Measurements from ENCODE around the gene SPNS2. TPM values are rescaled to one million over a fixed set of nuclear protein-coding genes. Genes with fewer than 3 reads are reported as not detected.

The SPNS2 gene
- total and polyA plus RNA-seq, 2 of the 8 experiments (the other 6 are each of a cell fraction or from before 2014, with no cell fraction given), result 1.2 to 1.5 TPM

DNA sequence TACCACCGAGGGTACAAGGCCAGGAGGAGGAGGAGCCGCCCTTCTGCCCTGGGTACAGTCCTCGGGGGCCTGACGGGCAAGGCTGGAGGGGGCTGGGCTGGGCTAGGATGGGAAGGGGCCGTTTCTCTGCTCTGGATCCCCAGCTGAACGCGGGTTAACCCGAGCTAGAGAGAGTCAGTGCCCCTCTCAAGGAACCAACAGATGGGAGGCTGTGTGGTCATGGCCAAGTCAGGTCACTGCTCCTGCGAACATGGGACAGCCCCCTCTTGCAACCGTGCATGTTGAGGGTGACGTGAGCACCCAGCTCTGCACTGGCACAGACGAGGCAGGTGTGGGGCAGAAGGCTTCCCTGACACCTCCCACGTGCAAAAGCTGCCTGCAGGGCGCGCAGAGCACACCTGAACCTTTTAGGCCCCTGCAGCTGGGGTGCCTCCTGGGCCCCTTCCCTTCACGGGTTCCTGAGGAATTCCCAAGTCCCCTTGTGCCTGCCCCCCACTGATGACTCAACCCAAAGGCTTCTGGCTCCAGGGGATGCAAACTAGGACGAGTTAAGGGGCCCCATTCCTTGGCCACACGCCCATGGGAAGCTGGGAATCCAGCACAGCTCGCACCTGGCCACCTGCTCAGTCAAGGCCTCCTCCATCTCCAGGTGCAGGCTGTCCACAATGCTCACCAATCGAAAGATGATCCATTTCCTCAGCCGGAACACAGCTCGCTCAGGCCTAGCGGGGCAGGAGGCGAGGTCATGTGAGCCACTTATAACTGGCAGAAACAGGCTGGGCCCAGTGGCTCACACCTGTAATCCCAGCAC is 50.2 kb downstream of the SPNS2 start:
- H3K9ac ChIP-seq (replicated peaks in 1 of 4; ENCODE audit: extremely low read depth in 1 of 4, low read depth in 3 of 4, low read length in 3 of 4), result no peak overlapping the region
- peaks cover 0 to 9% of the 10 kb centered on the region in 2 experiments; a peak in 2 of 4 replicates for H3K79me2 ChIP-seq (ENCODE audit: control insufficient read depth in 1 of 2, insufficient read depth in 2 of 2, low read length in 2 of 2)
- no peak overlapping the region for H2BK12ac ChIP-seq (ENCODE audit: low read depth, low read length)
- CTCF ChIA-PET (ENCODE audit: partially characterized antibody), result interaction anchor here (0.7 to 1.9 kb wide), 5 partner anchors 11 to 319 kb away, joined by 3 to 7 read pairs (median 4); no protein-coding TSS in a partner anchor
- no peak overlapping the region for H3K23ac ChIP-seq (ENCODE audit: insufficient read length)
- H3K14ac ChIP-seq (ENCODE audit: insufficient read length), result no peak overlapping the region
- H3K4me2 ChIP-seq (ENCODE audit: insufficient read depth in 1 of 2, low read depth in 2 of 2, low read length in 2 of 2), result no peak overlapping the region
- H2BK120ac ChIP-seq (replicated peaks; ENCODE audit: low read depth, low read length), result no peak overlapping the region
- FAIRE-seq (no peak), DNase-seq (ENCODE audit: low read depth in 1 of 2, low spot score in 2 of 2) (no peak)
- H3K27ac ChIP-seq (ENCODE audit: low read depth, low read length), result no peak overlapping the region
- H2AFZ ChIP-seq (ENCODE audit: low read length), result no peak overlapping the region
- no peaks in the 10 kb centered on the region; the same call in 1 of the 2 replicates for H3K23me2 ChIP-seq (ENCODE audit: low read depth, low read length)
- peaks cover 0 to 3% (median under 1%) of the 10 kb centered on the region in 4 experiments; a peak in 3 of 7 replicates for H3K4me1 ChIP-seq (replicated peaks in 1 of 4; ENCODE audit: control insufficient read depth in 3 of 4, insufficient read depth in 4 of 4, low read length in 3 of 4)
- peaks cover 9 to 22% of the 10 kb centered on the region in 2 experiments for H4K20me1 ChIP-seq (replicated peaks in 1 of 2; ENCODE audit: control insufficient read depth in 1 of 2, insufficient read depth in 2 of 2, low read length in 2 of 2)
- H4K91ac ChIP-seq (replicated peaks; ENCODE audit: insufficient read length, low read length), result no peak overlapping the region
- WGBS, 2 experiments (ENCODE audit: extremely low coverage in 1 of 2, insufficient coverage in 1 of 2, insufficient read length in 1 of 2, insufficient replicate concordance in 2 of 2, low coverage in 1 of 2, low lambda C conversion rate in 2 of 2, missing lambda C conversion rate in 1 of 2), result 91% methylated on average over 22 of the region's 24 CpGs; no CpG with 5 or more reads in 1 of the 2 experiments
- H3K36me3 ChIP-seq (ENCODE audit: control insufficient read depth in 2 of 4, insufficient read depth in 4 of 4, low read length in 3 of 4), result peaks cover 56 to 86% (median 76%) of the 10 kb centered on the region in 4 experiments
- H2AK5ac ChIP-seq (ENCODE audit: low read depth, low read length), result no peak overlapping the region
- H2BK20ac ChIP-seq (ENCODE audit: low read length), result no peak overlapping the region
- POLR2A ChIA-PET (ENCODE audit: partially characterized antibody), result interaction anchor here (0.6 to 32.8 kb wide), 4 partner anchors 8 to 191 kb away, joined by 3 to 546 read pairs (median 4); no protein-coding TSS in a partner anchor
- 0 out of 2 replicates have a peak overlapping the region, but pooled peaks have one; percentile 71 for H4K8ac ChIP-seq (ENCODE audit: extremely low read depth, insufficient read depth, low read length)
- H3K4ac ChIP-seq (replicated peaks; ENCODE audit: insufficient read length, low read depth, low read length), result no peak overlapping the region
- no peak overlapping the region for H3K18ac ChIP-seq (ENCODE audit: extremely low read depth, low read length)
- H3K56ac ChIP-seq (replicated peaks; ENCODE audit: insufficient read length, low read depth, low read length), result no peak overlapping the region
- no peak overlapping the region for H2BK15ac ChIP-seq (ENCODE audit: low read length)
- H2BK5ac ChIP-seq (ENCODE audit: low read depth, low read length), result no peak overlapping the region; the same call in 1 of the 2 replicates
- no peaks in the 10 kb centered on the region for H3K27me3 ChIP-seq (replicated peaks in 1 of 4; ENCODE audit: control insufficient read depth in 3 of 4, extremely low read depth in 1 of 4, insufficient read depth in 3 of 4, low read length in 3 of 4)
- H3K4me3 ChIP-seq (ENCODE audit: extremely low read depth in 1 of 4, insufficient read depth in 2 of 4, low read depth in 3 of 4, low read length in 4 of 4), result no peak overlapping the region
- H3K79me1 ChIP-seq (ENCODE audit: low read depth, low read length), result peaks cover 5% of the 10 kb centered on the region
- no peaks in the 10 kb centered on the region for H3K9me3 ChIP-seq (ENCODE audit: insufficient read depth in 2 of 2, low read depth in 1 of 2, low read length in 1 of 2)
- no peak overlapping the region for H4K5ac ChIP-seq (ENCODE audit: insufficient read length, low read depth, low read length)
- no peak for TF ChIP-seq TAF1 (IDR thresholded peaks at IDR 0.05; ENCODE audit: low read depth, low read length)
- TF ChIP-seq, protein P1, sequence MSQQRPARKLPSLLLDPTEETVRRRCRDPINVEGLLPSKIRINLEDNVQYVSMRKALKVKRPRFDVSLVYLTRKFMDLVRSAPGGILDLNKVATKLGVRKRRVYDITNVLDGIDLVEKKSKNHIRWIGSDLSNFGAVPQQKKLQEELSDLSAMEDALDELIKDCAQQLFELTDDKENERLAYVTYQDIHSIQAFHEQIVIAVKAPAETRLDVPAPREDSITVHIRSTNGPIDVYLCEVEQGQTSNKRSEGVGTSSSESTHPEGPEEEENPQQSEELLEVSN (IDR thresholded peaks at IDR 0.05), result no peak
- no peak for TF ChIP-seq CHD2 (IDR thresholded peaks at IDR 0.05; ENCODE audit: low read length)
- TF ChIP-seq ZNF274 (IDR thresholded peaks at IDR 0.05; ENCODE audit: borderline replicate concordance, extremely low read depth, low read length), result no peak
- TF ChIP-seq BCL11A (IDR thresholded peaks at IDR 0.05; ENCODE audit: low read depth in 2 of 2, low read length in 2 of 2), result no peak
- TF ChIP-seq MAFK (IDR thresholded peaks at IDR 0.05; ENCODE audit: low read depth, low read length), result no peak
- no peak for TF ChIP-seq SP4 (IDR thresholded peaks at IDR 0.05; ENCODE audit: low read length)
- no peak for TF ChIP-seq YY1 (IDR thresholded peaks at IDR 0.05; ENCODE audit: low read depth, low read length)
- TF ChIP-seq EZH2 (IDR thresholded peaks at IDR 0.05; ENCODE audit: low read depth, low read length, severe bottlenecking), result no peak
- TF ChIP-seq KDM1A (IDR thresholded peaks at IDR 0.05; ENCODE audit: borderline replicate concordance, low read length), result no peak
- TF ChIP-seq KDM5A (IDR thresholded peaks at IDR 0.05; ENCODE audit: low read length), result no peak
- no peak for TF ChIP-seq NRF1 (IDR thresholded peaks at IDR 0.05; ENCODE audit: low read depth, low read length)
